SU-DHL-6 (cell line): ENCODE results near the gene LHX3.

Experiments
- H2AFZ ChIP-seq: fragments of 200-600 bp; sonication (generic); 2 replicates; pipeline ENCODE4 v1.6.1; 2014; ENCODE audit warnings: low read depth, mild to moderate bottlenecking, moderate library complexity, mixed read lengths, antibody characterized with exemption, low read length; ENCODE audit not compliant: severe bottlenecking
- H3F3A ChIP-seq: fragments of 200-600 bp; shearing (Covaris generic); 2 replicates; pipeline ENCODE4 v1.6.0; 2016; ENCODE audit warnings: antibody characterized with exemption, mild to moderate bottlenecking; ENCODE audit not compliant: insufficient read depth
- H3K27ac ChIP-seq: fragments of 200-600 bp; sonication (generic); 2 replicates; pipeline ENCODE4 v1.5.1; 2016; ENCODE audit warnings: low read depth, mild to moderate bottlenecking, low read length, moderate library complexity, mixed read lengths
- H3K27me3 ChIP-seq: fragments of 200-600 bp; sonication (generic), shearing (Covaris generic); 2 replicates; pipeline ENCODE4 v1.6.0; 2014; ENCODE audit warnings: mild to moderate bottlenecking, low read length
- H3K36me3 ChIP-seq: fragments of 200-600 bp; sonication (generic); 2 replicates; pipeline ENCODE4 v1.6.1; 2014; ENCODE audit warnings: mild to moderate bottlenecking, low read length, mixed read lengths
- H3K4me2 ChIP-seq: fragments of 300-600, 200-600 bp; shearing (Covaris generic), sonication (generic); 2 replicates; pipeline ENCODE4 v1.6.0; 2014; ENCODE audit warnings: low read length, low read depth, mild to moderate bottlenecking; ENCODE audit not compliant: poor library complexity, severe bottlenecking
- H3K4me3 ChIP-seq: fragments of 200-600 bp; sonication (generic); 2 replicates; pipeline ENCODE4 v1.5.1; 2014; ENCODE audit warnings: antibody characterized with exemption, low read length, mild to moderate bottlenecking, mixed read lengths; ENCODE audit not compliant: insufficient read depth, poor library complexity, severe bottlenecking
- H3K79me2 ChIP-seq: fragments of 200-600 bp; sonication (generic); 2 replicates; pipeline ENCODE4 v1.6.1; 2014; ENCODE audit warnings: mild to moderate bottlenecking, low read length, moderate library complexity; ENCODE audit not compliant: insufficient read depth
- H3K9ac ChIP-seq: fragments of 200-600 bp; sonication (generic); 2 replicates; pipeline ENCODE4 v1.7.0; 2014; ENCODE audit warnings: mild to moderate bottlenecking, low read length
- H3K9me2 ChIP-seq: fragments of 200-600 bp; sonication (generic); replicated peaks from 2 replicates; pipeline ENCODE4 v1.6.1; 2014; ENCODE audit warnings: low read length; ENCODE audit not compliant: insufficient read depth
- H3K9me3 ChIP-seq: fragments of 200-600 bp; sonication (generic); 2 replicates; pipeline ENCODE4 v1.6.1; 2014; ENCODE audit warnings: low read length, mixed read lengths; ENCODE audit not compliant: insufficient read depth
- H4K20me1 ChIP-seq: fragments of 200-600 bp; sonication (generic); 2 replicates; pipeline ENCODE4 v1.6.1; 2014; ENCODE audit warnings: low read depth, mild to moderate bottlenecking, antibody characterized with exemption, low read length, moderate library complexity, mixed read lengths
- EZH2phosphoT487 ChIP-seq: fragments of 200-600 bp; sonication (generic), shearing (Covaris generic); conservative IDR thresholded peaks from 2 replicates; pipeline ENCODE4 v1.6.1; 2018; ENCODE audit warnings: mild to moderate bottlenecking, antibody characterized with exemption, low read length, moderate library complexity, mixed read lengths
- TF ChIP-seq, protein P1 (sequence below): fragments of 200-600 bp; sonication (generic); IDR thresholded peaks from one replicate; pipeline ENCODE4 v1.5.1; 2017; ENCODE audit warnings: antibody characterized with exemption, mild to moderate bottlenecking, low read length, moderate library complexity; ENCODE audit not compliant: insufficient read depth, poor library complexity, severe bottlenecking

LHX3 gene

DNA sequence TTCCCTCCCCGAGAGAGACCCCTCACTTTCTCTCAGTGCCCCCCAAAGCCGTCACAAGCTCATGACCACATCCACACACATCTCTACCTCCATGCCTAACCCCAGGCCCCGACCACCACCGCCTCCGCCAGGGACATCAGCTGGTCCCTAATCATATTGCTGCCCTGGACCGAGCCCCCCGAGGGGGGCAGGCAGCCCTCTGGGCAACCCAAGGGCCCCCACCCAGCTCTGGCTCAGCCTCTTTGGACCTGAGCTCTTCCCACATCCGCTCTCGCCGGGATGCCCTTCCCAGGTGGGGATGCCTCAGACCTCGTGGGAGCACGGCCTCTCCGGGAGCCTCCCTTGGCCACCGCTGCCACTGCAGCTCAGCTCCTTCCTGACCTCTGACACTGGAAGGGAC is 18.5 kb downstream of the LHX3 start:
- H3K79me2 ChIP-seq = no peaks in the 10 kb centered on the region
- no peak overlapping the region for H3K4me3 ChIP-seq
- no peaks in the 10 kb centered on the region for H3K9me2 ChIP-seq
- no peak overlapping the region for H2AFZ ChIP-seq
- no peaks in the 10 kb centered on the region for H3K9me3 ChIP-seq
- H3K9ac ChIP-seq = no peak overlapping the region
- no peak overlapping the region for H3K27ac ChIP-seq
- H4K20me1 ChIP-seq = no peaks in the 10 kb centered on the region
- TF ChIP-seq, protein P1, sequence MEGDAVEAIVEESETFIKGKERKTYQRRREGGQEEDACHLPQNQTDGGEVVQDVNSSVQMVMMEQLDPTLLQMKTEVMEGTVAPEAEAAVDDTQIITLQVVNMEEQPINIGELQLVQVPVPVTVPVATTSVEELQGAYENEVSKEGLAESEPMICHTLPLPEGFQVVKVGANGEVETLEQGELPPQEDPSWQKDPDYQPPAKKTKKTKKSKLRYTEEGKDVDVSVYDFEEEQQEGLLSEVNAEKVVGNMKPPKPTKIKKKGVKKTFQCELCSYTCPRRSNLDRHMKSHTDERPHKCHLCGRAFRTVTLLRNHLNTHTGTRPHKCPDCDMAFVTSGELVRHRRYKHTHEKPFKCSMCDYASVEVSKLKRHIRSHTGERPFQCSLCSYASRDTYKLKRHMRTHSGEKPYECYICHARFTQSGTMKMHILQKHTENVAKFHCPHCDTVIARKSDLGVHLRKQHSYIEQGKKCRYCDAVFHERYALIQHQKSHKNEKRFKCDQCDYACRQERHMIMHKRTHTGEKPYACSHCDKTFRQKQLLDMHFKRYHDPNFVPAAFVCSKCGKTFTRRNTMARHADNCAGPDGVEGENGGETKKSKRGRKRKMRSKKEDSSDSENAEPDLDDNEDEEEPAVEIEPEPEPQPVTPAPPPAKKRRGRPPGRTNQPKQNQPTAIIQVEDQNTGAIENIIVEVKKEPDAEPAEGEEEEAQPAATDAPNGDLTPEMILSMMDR = no peak
- TF ChIP-seq EZH2phosphoT487 = no peak
- H3K4me2 ChIP-seq = no peak overlapping the region
- no peaks in the 10 kb centered on the region for H3F3A ChIP-seq
- no peaks in the 10 kb centered on the region for H3K27me3 ChIP-seq
- H3K36me3 ChIP-seq = no peaks in the 10 kb centered on the region

DNA sequence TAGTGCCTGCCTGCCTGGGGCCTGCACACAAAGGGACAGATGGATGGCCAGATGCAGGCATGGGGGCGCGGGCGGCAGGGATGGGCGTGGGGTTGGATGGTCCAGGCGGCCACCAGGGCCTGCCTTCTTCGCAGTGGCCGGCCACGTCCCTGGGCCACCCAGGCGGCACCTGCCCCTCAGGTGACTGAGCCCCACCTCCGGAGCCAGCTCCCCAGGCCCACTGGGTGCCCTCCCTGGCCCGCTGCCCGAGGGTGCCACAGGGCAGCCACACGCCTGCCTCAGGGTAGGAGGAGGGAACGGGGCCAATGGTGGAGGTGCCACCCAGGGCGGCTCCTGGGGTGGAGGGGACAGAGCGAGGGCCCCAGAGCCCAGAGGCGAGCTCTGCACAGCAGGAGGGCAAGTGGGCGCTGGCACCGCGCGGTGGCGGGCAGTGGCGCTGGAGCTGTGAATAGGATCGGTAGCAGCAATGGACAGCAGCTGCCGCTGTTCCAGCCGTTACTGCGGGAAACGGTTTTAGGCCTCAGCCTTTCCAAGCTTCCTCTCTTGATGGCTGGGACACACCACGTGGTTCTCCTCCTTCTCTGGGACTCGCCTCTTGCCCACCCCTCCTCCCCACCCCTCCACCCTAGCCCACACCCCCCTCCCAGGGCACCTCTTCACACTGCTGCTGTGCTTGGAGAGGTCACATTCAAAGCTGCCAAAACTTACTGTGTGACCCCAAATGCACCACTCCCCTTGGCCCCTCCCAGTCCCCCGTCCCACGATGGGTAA is 19.1 kb downstream of the LHX3 start:
- no peak overlapping the region for H3K27ac ChIP-seq
- no peaks in the 10 kb centered on the region for H3K9me2 ChIP-seq
- no peaks in the 10 kb centered on the region for H3K27me3 ChIP-seq
- no peaks in the 10 kb centered on the region for H3K79me2 ChIP-seq
- H3F3A ChIP-seq = no peaks in the 10 kb centered on the region
- no peaks in the 10 kb centered on the region for H3K36me3 ChIP-seq
- H3K9me3 ChIP-seq = no peaks in the 10 kb centered on the region
- no peak overlapping the region for H3K9ac ChIP-seq
- H3K4me2 ChIP-seq = no peak overlapping the region
- no peak overlapping the region for H3K4me3 ChIP-seq
- TF ChIP-seq, protein P1 = no peak
- TF ChIP-seq EZH2phosphoT487 = no peak
- H2AFZ ChIP-seq = no peak overlapping the region
- H4K20me1 ChIP-seq = no peaks in the 10 kb centered on the region

DNA sequence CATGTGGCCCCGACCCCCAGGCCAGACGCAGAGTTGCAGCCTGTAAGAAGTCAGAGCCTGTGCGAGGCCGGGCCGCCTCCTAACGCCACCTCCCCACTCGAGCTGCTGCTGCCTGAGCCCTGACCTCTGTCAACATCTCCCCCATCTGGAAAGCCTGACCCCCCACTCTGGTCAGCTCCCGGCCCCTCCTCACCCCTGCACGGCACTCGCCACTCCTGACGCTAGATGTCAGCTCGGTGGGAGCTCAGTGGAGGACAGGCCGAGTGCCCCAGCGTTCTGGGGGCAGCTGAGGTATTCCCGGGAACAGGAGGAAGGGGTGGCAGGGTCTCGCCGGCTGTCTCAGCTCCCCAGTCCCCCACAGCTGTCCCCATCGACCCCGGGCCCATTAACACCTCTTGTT is 19.9 kb downstream of the LHX3 start:
- Histone ChIP-seq H3K9me3 (no peaks in the 10 kb centered on the region), H3K9me2 (no peaks in the 10 kb centered on the region), H2AFZ (no peak overlapping the region), H3K79me2 (no peaks in the 10 kb centered on the region), H3K4me2 (no peak overlapping the region), H3F3A (no peaks in the 10 kb centered on the region), H4K20me1 (no peaks in the 10 kb centered on the region), H3K27me3 (no peaks in the 10 kb centered on the region), H3K27ac (no peak overlapping the region), H3K4me3 (no peak overlapping the region), H3K36me3 (no peaks in the 10 kb centered on the region), H3K9ac (no peak overlapping the region)
- TF ChIP-seq EZH2phosphoT487 = no peak
- TF ChIP-seq, protein P1 = no peak
